Measurements from ENCODE around the gene COX20. TPM values are rescaled to one million over a fixed set of nuclear protein-coding genes. Genes with fewer than 3 reads are reported as not detected.

The COX20 gene
- total and polyA plus RNA-seq, 10 of the 15 experiments (the other 5 are each of a cell fraction or from before 2014, with no cell fraction given): 22.8 to 112 (median 52.7) TPM

DNA sequence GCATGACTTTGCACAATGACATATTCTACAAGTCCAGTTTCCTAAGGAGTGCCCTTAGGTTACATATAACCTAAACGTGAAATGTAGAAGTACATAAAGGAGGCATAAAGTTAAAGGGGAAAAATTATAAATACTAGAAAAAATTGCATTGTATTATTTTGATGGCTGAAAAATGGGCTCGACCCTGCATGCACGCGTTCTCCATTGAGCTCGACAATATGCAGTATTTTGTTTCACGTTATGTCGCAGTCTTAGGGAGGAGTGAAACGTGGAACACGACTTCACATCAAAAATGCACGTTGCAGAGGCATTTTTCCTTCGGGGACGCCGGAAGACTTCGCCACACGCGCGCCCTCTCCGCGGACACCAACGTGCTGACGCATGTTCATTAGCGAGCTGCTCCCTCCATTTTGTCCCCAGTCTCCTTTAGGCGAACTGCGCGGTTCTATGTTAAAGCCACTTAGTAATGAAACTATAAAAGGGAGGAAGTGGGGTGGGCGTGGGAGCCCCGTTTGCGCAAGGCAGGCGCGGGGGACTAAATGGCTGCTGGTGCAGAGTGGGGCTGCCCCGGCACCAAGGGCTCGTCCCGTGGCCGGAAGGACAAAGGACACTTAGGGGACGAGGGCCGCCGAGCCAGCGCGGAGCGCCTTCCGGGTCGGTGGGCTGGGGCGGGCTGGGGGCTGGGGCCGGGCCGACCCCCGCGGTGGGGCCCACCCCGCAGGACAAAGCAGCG is 749 bp upstream of the COX20 start (continued):
- TF ChIP-seq, protein P1, sequence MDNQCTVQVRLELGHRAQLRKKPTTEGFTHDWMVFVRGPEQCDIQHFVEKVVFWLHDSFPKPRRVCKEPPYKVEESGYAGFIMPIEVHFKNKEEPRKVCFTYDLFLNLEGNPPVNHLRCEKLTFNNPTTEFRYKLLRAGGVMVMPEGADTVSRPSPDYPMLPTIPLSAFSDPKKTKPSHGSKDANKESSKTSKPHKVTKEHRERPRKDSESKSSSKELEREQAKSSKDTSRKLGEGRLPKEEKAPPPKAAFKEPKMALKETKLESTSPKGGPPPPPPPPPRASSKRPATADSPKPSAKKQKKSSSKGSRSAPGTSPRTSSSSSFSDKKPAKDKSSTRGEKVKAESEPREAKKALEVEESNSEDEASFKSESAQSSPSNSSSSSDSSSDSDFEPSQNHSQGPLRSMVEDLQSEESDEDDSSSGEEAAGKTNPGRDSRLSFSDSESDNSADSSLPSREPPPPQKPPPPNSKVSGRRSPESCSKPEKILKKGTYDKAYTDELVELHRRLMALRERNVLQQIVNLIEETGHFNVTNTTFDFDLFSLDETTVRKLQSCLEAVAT (IDR thresholded peaks at IDR 0.05): peak; percentile 17; the same call in 1 of the 2 replicates
- no peak for TF ChIP-seq FOXK2 (IDR thresholded peaks at IDR 0.05)
- TF ChIP-seq, protein P2, sequence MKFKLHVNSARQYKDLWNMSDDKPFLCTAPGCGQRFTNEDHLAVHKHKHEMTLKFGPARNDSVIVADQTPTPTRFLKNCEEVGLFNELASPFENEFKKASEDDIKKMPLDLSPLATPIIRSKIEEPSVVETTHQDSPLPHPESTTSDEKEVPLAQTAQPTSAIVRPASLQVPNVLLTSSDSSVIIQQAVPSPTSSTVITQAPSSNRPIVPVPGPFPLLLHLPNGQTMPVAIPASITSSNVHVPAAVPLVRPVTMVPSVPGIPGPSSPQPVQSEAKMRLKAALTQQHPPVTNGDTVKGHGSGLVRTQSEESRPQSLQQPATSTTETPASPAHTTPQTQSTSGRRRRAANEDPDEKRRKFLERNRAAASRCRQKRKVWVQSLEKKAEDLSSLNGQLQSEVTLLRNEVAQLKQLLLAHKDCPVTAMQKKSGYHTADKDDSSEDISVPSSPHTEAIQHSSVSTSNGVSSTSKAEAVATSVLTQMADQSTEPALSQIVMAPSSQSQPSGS (IDR thresholded peaks at IDR 0.05; ENCODE audit: low read length): no peak; the same call in none of the 2 replicates
- no peak for TF ChIP-seq CBX5 (IDR thresholded peaks at IDR 0.05; ENCODE audit: low read depth)
- no peak for TF ChIP-seq RFX5 (IDR thresholded peaks at IDR 0.05; ENCODE audit: low read depth, low read length)
- TF ChIP-seq, protein P3, sequence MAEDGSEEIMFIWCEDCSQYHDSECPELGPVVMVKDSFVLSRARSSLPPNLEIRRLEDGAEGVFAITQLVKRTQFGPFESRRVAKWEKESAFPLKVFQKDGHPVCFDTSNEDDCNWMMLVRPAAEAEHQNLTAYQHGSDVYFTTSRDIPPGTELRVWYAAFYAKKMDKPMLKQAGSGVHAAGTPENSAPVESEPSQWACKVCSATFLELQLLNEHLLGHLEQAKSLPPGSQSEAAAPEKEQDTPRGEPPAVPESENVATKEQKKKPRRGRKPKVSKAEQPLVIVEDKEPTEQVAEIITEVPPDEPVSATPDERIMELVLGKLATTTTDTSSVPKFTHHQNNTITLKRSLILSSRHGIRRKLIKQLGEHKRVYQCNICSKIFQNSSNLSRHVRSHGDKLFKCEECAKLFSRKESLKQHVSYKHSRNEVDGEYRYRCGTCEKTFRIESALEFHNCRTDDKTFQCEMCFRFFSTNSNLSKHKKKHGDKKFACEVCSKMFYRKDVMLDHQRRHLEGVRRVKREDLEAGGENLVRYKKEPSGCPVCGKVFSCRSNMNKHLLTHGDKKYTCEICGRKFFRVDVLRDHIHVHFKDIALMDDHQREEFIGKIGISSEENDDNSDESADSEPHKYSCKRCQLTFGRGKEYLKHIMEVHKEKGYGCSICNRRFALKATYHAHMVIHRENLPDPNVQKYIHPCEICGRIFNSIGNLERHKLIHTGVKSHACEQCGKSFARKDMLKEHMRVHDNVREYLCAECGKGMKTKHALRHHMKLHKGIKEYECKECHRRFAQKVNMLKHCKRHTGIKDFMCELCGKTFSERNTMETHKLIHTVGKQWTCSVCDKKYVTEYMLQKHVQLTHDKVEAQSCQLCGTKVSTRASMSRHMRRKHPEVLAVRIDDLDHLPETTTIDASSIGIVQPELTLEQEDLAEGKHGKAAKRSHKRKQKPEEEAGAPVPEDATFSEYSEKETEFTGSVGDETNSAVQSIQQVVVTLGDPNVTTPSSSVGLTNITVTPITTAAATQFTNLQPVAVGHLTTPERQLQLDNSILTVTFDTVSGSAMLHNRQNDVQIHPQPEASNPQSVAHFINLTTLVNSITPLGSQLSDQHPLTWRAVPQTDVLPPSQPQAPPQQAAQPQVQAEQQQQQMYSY (CRISPR knock-in tag; IDR thresholded peaks at IDR 0.05): no peak
- TF ChIP-seq YY1 (IDR thresholded peaks at IDR 0.05; ENCODE audit: low read depth, low read length): peak; percentile 92
- TF ChIP-seq, protein P4, sequence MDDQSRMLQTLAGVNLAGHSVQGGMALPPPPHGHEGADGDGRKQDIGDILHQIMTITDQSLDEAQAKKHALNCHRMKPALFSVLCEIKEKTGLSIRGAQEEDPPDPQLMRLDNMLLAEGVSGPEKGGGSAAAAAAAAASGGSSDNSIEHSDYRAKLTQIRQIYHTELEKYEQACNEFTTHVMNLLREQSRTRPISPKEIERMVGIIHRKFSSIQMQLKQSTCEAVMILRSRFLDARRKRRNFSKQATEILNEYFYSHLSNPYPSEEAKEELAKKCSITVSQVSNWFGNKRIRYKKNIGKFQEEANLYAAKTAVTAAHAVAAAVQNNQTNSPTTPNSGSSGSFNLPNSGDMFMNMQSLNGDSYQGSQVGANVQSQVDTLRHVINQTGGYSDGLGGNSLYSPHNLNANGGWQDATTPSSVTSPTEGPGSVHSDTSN (IDR thresholded peaks at IDR 0.05; ENCODE audit: insufficient replicate concordance, low read depth, low read length): no peak
- no peak for TF ChIP-seq RB1 (IDR thresholded peaks at IDR 0.05; ENCODE audit: borderline replicate concordance)
- no peak for TF ChIP-seq FOS (IDR thresholded peaks at IDR 0.05; ENCODE audit: borderline replicate concordance, extremely low read depth, insufficient read length)
- peak; percentile 79 for TF ChIP-seq NR2F1 (conservative IDR thresholded peaks at IDR 0.05)
- no peak for TF ChIP-seq ZNF24 (IDR thresholded peaks at IDR 0.05)
- TF ChIP-seq ZNF274 (IDR thresholded peaks at IDR 0.05; ENCODE audit: insufficient read depth, insufficient read length): no peak
- TF ChIP-seq, protein P5, sequence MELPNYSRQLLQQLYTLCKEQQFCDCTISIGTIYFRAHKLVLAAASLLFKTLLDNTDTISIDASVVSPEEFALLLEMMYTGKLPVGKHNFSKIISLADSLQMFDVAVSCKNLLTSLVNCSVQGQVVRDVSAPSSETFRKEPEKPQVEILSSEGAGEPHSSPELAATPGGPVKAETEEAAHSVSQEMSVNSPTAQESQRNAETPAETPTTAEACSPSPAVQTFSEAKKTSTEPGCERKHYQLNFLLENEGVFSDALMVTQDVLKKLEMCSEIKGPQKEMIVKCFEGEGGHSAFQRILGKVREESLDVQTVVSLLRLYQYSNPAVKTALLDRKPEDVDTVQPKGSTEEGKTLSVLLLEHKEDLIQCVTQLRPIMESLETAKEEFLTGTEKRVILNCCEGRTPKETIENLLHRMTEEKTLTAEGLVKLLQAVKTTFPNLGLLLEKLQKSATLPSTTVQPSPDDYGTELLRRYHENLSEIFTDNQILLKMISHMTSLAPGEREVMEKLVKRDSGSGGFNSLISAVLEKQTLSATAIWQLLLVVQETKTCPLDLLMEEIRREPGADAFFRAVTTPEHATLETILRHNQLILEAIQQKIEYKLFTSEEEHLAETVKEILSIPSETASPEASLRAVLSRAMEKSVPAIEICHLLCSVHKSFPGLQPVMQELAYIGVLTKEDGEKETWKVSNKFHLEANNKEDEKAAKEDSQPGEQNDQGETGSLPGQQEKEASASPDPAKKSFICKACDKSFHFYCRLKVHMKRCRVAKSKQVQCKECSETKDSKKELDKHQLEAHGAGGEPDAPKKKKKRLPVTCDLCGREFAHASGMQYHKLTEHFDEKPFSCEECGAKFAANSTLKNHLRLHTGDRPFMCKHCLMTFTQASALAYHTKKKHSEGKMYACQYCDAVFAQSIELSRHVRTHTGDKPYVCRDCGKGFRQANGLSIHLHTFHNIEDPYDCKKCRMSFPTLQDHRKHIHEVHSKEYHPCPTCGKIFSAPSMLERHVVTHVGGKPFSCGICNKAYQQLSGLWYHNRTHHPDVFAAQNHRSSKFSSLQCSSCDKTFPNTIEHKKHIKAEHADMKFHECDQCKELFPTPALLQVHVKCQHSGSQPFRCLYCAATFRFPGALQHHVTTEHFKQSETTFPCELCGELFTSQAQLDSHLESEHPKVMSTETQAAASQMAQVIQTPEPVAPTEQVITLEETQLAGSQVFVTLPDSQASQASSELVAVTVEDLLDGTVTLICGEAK (IDR thresholded peaks at IDR 0.05; ENCODE audit: borderline replicate concordance): peak; percentile 15; the same call in 1 of the 2 replicates
- no peak; the same call in 1 of the 2 replicates for TF ChIP-seq SIN3A (IDR thresholded peaks at IDR 0.05; ENCODE audit: low read depth, low read length)
